ENCODE results near the gene HYAL3.

GRCh38 chr3:50268276-50268675, 30.9 kb downstream of the HYAL3 start:
- TF ChIP-seq POLR2AphosphoS5 (IDR thresholded peaks at IDR 0.05; ENCODE audit: borderline replicate concordance, low read depth, low read length) (no peak), EZH2 (IDR thresholded peaks at IDR 0.05) (no peak)
